Endometrial microvascular endothelial cells (primary cell): Measurements from ENCODE around the gene NDUFA11. TPM values are rescaled to one million over a fixed set of nuclear protein-coding genes. Genes with fewer than 3 reads are reported as not detected.

ENCODE experiments used
- in situ Hi-C: cut with HindIII; loops from 2 replicates; pipeline ENCODE4 v1.10.0; 2017; ENCODE audit warnings: low sequenced_read_pairs, low pct_unique_long_range_greater_than_20kb; ENCODE audit errors: inconsistent ontology term
- total RNA-seq: library from RNA; depleted of rRNA; stranded (reverse); fragments of >200 nt; gene quantifications from one replicate; pipeline ENCODE4 v1.2.3, GENCODE V29; 2015; ENCODE audit errors: inconsistent ontology term

Gene NDUFA11
- total RNA-seq, 1 donor from 2014 or later, result 324 TPM

- in situ Hi-C loops, result no loop called here
These were observed 29.9 kb upstream of the NDUFA11 start for GRCh38 chr19:5933391-5934068.

- in situ Hi-C loops, result no loop called here
These were observed 29.1 kb upstream of the NDUFA11 start for GRCh38 chr19:5932609-5933262.

GRCh38 chr19:5932146-5932545 is 28.6 kb upstream of the NDUFA11 start:
- in situ Hi-C loops, result no loop called here

GRCh38 chr19:5931251-5931650 is 27.7 kb upstream of the NDUFA11 start:
- in situ Hi-C loops, result no loop called here

GRCh38 chr19:5929625-5930024 is 26.0 kb upstream of the NDUFA11 start:
- in situ Hi-C loops, result no loop called here

- in situ Hi-C loops, result no loop called here
These were observed 25.6 kb upstream of the NDUFA11 start for GRCh38 chr19:5929179-5929578.

GRCh38 chr19:5927441-5927821 is 23.8 kb upstream of the NDUFA11 start:
- in situ Hi-C loops, result no loop called here

- in situ Hi-C loops, result no loop called here
These were observed 23.3 kb upstream of the NDUFA11 start for GRCh38 chr19:5926641-5927440.

- in situ Hi-C loops, result no loop called here
These were observed 22.3 kb upstream of the NDUFA11 start for GRCh38 chr19:5925830-5926427.

GRCh38 chr19:5923356-5923755 is 19.8 kb upstream of the NDUFA11 start:
- in situ Hi-C loops, result no loop called here

- in situ Hi-C loops, result no loop called here
These were observed 18.6 kb upstream of the NDUFA11 start for GRCh38 chr19:5922161-5922545.

- in situ Hi-C loops, result no loop called here
These were observed 18.0 kb upstream of the NDUFA11 start for GRCh38 chr19:5921516-5922160.

GRCh38 chr19:5918463-5919079 is 15.0 kb upstream of the NDUFA11 start:
- in situ Hi-C loops, result no loop called here

- in situ Hi-C loops, result no loop called here
These were observed 14.0 kb upstream of the NDUFA11 start for GRCh38 chr19:5917431-5918107.

GRCh38 chr19:5916181-5916708 is 12.7 kb upstream of the NDUFA11 start:
- in situ Hi-C loops, result no loop called here

- in situ Hi-C loops, result no loop called here
These were observed 12.2 kb upstream of the NDUFA11 start for GRCh38 chr19:5915782-5916165.

- in situ Hi-C loops, result no loop called here
These were observed 11.6 kb upstream of the NDUFA11 start for GRCh38 chr19:5914946-5915781.
